HepG2 (cell line): Measurements from ENCODE around the gene C5AR2. TPM values are rescaled to one million over a fixed set of nuclear protein-coding genes. Genes with fewer than 3 reads are reported as not detected.
A peak's percentile ranks its signal among the peaks of the same experiment; 100 is the strongest.

Source experiments
- CBFB ChIP-seq: sonication (generic); formaldehyde crosslinking; IDR thresholded peaks from 2 replicates; pipeline ENCODE4 v1.4.0; 2020; ENCODE audit warnings: missing genetic modification reagents
- CREM ChIP-seq, 2 experiments: sonication (generic) in 1 of 2; formaldehyde crosslinking in 1 of 2; IDR thresholded peaks; 2 replicates each; pipeline versions ENCODE4 v1.4.0 to v1.6.1; 2016 to 2020; ENCODE audit warnings: antibody characterized with exemption in 1 of 2, mild to moderate bottlenecking in 1 of 2, missing genetic modification reagents in 1 of 2
- DPF2 ChIP-seq: sonication (generic); formaldehyde crosslinking; IDR thresholded peaks from 2 replicates; pipeline ENCODE4 v1.4.0; 2020; ENCODE audit warnings: mild to moderate bottlenecking, low read depth, missing genetic modification reagents, borderline replicate concordance
- HHEX ChIP-seq: IDR thresholded peaks from 2 replicates; pipeline ENCODE4 v1.6.1; 2016; ENCODE audit warnings: control low read depth
- KDM3A ChIP-seq: IDR thresholded peaks from 2 replicates; pipeline ENCODE4 v1.6.1; 2018; ENCODE audit warnings: low read depth, missing compliant biosample characterization
- KLF9 ChIP-seq: IDR thresholded peaks from 2 replicates; pipeline ENCODE4 v1.6.1; 2016; ENCODE audit warnings: low read depth
- MAZ ChIP-seq, 2 experiments: sonication (generic) in 1 of 2; formaldehyde crosslinking in 1 of 2; IDR thresholded peaks; 2 replicates each; pipeline versions ENCODE4 v1.5.0 to v1.6.1; 2012 to 2020; ENCODE audit warnings: low read depth in 2 of 2, mild to moderate bottlenecking in 2 of 2, borderline replicate concordance in 1 of 2, improper control_type of control experiment in 1 of 2, low read length in 1 of 2, missing genetic modification reagents in 1 of 2, moderate library complexity in 1 of 2
- MXI1 ChIP-seq: IDR thresholded peaks from 3 replicates; pipeline ENCODE4 v1.6.1; 2012; ENCODE audit warnings: low read depth, low read length, inconsistent platforms, borderline replicate concordance
- SALL1 ChIP-seq: sonication (generic); formaldehyde crosslinking; IDR thresholded peaks from 2 replicates; pipeline ENCODE4 v1.8.0; 2022; ENCODE audit warnings: mild to moderate bottlenecking, missing genetic modification reagents
- SAP130 ChIP-seq: IDR thresholded peaks from 2 replicates; pipeline ENCODE4 v1.6.1; 2016; ENCODE audit warnings: low read depth
- ZNF383 ChIP-seq: sonication (generic); formaldehyde crosslinking; IDR thresholded peaks from 2 replicates; pipeline ENCODE4 v1.4.0; 2020; ENCODE audit warnings: missing genetic modification reagents, mild to moderate bottlenecking, borderline replicate concordance
- ZNF670 ChIP-seq: sonication (generic); formaldehyde crosslinking; IDR thresholded peaks from 2 replicates; pipeline ENCODE4 v1.8.0; 2022; ENCODE audit warnings: mild to moderate bottlenecking, missing genetic modification reagents, borderline replicate concordance
- ZSCAN12 ChIP-seq: sonication (generic); formaldehyde crosslinking; IDR thresholded peaks from 2 replicates; pipeline ENCODE4 v1.9.0; 2021; ENCODE audit warnings: mild to moderate bottlenecking, missing genetic modification reagents
- polyA plus RNA-seq, 8 experiments: library from polyadenylated mRNA; depleted of rRNA in 3 of 8; stranded (reverse) in 7 of 8; unstranded in 1 of 8; fragments of >200 nt; fragmentation: Illumina TruSeq in 4 of 8; extraction: Trizol in 4 of 8; gene quantifications; 2 replicates each; pipeline versions ENCODE4 v1.2.1 to v1.2.3, GENCODE V29; 2011 to 2016; ENCODE audit warnings: low read depth in 4 of 8, missing spikeins in 1 of 8, mixed read lengths in 1 of 8; ENCODE audit not compliant: insufficient read depth in 1 of 8
- total RNA-seq, 5 experiments: library from RNA; depleted of rRNA; stranded (reverse); fragments of >200 nt; fragmentation: Illumina TruSeq; extraction: Trizol; gene quantifications; 2 replicates each; pipeline ENCODE4 v1.2.3, GENCODE V29; 2016; ENCODE audit warnings: low read depth in 1 of 5
- TF ChIP-seq, protein P1 (sequence below): sonication (generic); formaldehyde crosslinking; IDR thresholded peaks from 2 replicates; pipeline ENCODE4 v1.5.0; 2020; ENCODE audit warnings: mild to moderate bottlenecking, missing genetic modification reagents, borderline replicate concordance
- TF ChIP-seq, protein P2 (sequence below): sonication (generic); formaldehyde crosslinking; IDR thresholded peaks from 2 replicates; pipeline ENCODE4 v1.5.0; 2020; ENCODE audit warnings: mild to moderate bottlenecking, missing genetic modification reagents, borderline replicate concordance
- TF ChIP-seq, protein P3 (sequence below): sonication (generic); formaldehyde crosslinking; IDR thresholded peaks from 2 replicates; pipeline ENCODE4 v1.4.0; 2020; ENCODE audit warnings: missing genetic modification reagents

C5AR2 gene
- total and polyA plus RNA-seq, 2 of the 13 experiments (the other 11 are each of a cell fraction or from before 2014, with no cell fraction given), result 0.09 to 0.24 TPM

DNA sequence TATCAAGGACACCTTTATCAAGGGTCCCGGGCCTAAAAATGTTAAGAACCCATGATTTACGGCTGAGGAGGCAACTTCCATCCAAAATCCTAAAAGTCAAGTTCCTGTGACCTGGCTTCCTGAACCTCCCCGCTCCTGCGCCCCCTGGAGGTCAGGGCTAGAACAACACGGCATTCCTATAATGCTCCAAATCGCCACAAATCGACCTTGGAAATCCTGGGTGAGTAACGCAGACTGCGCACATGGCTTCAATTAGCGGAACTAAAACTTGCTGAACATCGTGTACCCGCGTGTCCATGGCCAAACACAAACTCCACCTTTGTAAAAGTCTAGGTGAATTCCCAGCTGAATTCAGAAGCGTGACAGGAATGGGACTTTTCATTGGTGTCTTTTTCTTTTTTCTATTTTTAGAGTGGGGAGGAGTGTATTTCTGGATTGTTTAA, 26.6 kb upstream of the C5AR2 start (continued):
- TF ChIP-seq, protein P1, sequence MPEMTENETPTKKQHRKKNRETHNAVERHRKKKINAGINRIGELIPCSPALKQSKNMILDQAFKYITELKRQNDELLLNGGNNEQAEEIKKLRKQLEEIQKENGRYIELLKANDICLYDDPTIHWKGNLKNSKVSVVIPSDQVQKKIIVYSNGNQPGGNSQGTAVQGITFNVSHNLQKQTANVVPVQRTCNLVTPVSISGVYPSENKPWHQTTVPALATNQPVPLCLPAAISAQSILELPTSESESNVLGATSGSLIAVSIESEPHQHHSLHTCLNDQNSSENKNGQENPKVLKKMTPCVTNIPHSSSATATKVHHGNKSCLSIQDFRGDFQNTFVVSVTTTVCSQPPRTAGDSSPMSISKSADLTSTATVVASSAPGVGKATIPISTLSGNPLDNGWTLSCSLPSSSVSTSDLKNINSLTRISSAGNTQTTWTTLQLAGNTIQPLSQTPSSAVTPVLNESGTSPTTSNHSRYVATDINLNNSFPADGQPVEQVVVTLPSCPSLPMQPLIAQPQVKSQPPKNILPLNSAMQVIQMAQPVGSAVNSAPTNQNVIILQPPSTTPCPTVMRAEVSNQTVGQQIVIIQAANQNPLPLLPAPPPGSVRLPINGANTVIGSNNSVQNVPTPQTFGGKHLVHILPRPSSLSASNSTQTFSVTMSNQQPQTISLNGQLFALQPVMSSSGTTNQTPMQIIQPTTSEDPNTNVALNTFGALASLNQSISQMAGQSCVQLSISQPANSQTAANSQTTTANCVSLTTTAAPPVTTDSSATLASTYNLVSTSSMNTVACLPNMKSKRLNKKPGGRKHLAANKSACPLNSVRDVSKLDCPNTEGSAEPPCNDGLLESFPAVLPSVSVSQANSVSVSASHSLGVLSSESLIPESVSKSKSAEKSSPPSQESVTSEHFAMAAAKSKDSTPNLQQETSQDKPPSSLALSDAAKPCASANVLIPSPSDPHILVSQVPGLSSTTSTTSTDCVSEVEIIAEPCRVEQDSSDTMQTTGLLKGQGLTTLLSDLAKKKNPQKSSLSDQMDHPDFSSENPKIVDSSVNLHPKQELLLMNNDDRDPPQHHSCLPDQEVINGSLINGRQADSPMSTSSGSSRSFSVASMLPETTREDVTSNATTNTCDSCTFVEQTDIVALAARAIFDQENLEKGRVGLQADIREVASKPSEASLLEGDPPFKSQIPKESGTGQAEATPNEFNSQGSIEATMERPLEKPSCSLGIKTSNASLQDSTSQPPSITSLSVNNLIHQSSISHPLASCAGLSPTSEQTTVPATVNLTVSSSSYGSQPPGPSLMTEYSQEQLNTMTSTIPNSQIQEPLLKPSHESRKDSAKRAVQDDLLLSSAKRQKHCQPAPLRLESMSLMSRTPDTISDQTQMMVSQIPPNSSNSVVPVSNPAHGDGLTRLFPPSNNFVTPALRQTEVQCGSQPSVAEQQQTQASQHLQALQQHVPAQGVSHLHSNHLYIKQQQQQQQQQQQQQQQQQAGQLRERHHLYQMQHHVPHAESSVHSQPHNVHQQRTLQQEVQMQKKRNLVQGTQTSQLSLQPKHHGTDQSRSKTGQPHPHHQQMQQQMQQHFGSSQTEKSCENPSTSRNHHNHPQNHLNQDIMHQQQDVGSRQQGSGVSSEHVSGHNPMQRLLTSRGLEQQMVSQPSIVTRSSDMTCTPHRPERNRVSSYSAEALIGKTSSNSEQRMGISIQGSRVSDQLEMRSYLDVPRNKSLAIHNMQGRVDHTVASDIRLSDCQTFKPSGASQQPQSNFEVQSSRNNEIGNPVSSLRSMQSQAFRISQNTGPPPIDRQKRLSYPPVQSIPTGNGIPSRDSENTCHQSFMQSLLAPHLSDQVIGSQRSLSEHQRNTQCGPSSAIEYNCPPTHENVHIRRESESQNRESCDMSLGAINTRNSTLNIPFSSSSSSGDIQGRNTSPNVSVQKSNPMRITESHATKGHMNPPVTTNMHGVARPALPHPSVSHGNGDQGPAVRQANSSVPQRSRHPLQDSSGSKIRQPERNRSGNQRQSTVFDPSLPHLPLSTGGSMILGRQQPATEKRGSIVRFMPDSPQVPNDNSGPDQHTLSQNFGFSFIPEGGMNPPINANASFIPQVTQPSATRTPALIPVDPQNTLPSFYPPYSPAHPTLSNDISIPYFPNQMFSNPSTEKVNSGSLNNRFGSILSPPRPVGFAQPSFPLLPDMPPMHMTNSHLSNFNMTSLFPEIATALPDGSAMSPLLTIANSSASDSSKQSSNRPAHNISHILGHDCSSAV, result no peak
- TF ChIP-seq MAZ (IDR thresholded peaks at IDR 0.05; ENCODE audit: borderline replicate concordance, low read depth, low read length), result no peak
- TF ChIP-seq MAZ (CRISPR knock-in tag; IDR thresholded peaks at IDR 0.05; ENCODE audit: low read depth), result no peak
- TF ChIP-seq ZSCAN12 (CRISPR knock-in tag), result no peak
- TF ChIP-seq MXI1, result peak; percentile 95; the same call in 2 of the 3 replicates
- no peak for TF ChIP-seq CREM (IDR thresholded peaks at IDR 0.05)
- TF ChIP-seq CREM (CRISPR knock-in tag; IDR thresholded peaks at IDR 0.05), result no peak
- TF ChIP-seq SALL1 (CRISPR knock-in tag), result peak; percentile 68
- TF ChIP-seq KLF9 (CRISPR knock-in tag), result 0 out of 2 replicates have a peak, but pooled peaks have one; percentile 47
- no peak for TF ChIP-seq KDM3A
- TF ChIP-seq DPF2 (CRISPR knock-in tag), result no peak
- peak; percentile 88 for TF ChIP-seq SAP130 (CRISPR knock-in tag)
- TF ChIP-seq CBFB (CRISPR knock-in tag), result no peak
- no peak for TF ChIP-seq ZNF383
- TF ChIP-seq, protein P2, sequence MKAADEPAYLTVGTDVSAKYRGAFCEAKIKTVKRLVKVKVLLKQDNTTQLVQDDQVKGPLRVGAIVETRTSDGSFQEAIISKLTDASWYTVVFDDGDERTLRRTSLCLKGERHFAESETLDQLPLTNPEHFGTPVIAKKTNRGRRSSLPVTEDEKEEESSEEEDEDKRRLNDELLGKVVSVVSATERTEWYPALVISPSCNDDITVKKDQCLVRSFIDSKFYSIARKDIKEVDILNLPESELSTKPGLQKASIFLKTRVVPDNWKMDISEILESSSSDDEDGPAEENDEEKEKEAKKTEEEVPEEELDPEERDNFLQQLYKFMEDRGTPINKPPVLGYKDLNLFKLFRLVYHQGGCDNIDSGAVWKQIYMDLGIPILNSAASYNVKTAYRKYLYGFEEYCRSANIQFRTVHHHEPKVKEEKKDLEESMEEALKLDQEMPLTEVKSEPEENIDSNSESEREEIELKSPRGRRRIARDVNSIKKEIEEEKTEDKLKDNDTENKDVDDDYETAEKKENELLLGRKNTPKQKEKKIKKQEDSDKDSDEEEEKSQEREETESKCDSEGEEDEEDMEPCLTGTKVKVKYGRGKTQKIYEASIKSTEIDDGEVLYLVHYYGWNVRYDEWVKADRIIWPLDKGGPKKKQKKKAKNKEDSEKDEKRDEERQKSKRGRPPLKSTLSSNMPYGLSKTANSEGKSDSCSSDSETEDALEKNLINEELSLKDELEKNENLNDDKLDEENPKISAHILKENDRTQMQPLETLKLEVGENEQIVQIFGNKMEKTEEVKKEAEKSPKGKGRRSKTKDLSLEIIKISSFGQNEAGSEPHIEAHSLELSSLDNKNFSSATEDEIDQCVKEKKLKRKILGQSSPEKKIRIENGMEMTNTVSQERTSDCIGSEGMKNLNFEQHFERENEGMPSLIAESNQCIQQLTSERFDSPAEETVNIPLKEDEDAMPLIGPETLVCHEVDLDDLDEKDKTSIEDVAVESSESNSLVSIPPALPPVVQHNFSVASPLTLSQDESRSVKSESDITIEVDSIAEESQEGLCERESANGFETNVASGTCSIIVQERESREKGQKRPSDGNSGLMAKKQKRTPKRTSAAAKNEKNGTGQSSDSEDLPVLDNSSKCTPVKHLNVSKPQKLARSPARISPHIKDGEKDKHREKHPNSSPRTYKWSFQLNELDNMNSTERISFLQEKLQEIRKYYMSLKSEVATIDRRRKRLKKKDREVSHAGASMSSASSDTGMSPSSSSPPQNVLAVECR (CRISPR knock-in tag), result no peak; the same call in 1 of the 2 replicates
- TF ChIP-seq, protein P3, sequence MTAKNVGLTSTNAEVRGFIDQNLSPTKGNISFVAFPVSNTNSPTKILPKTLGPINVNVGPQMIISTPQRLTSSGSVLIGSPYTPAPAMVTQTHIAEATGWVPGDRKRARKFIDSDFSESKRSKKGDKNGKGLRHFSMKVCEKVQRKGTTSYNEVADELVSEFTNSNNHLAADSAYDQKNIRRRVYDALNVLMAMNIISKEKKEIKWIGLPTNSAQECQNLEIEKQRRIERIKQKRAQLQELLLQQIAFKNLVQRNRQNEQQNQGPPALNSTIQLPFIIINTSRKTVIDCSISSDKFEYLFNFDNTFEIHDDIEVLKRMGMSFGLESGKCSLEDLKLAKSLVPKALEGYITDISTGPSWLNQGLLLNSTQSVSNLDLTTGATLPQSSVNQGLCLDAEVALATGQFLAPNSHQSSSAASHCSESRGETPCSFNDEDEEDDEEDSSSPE (CRISPR knock-in tag), result peak; percentile 52; the same call in 1 of the 2 replicates
- no peak for TF ChIP-seq HHEX (CRISPR knock-in tag)
- TF ChIP-seq ZNF670 (CRISPR knock-in tag), result no peak; the same call in 1 of the 2 replicates
